ENCODE data around the gene NAALADL1.

The NAALADL1 gene

DNA sequence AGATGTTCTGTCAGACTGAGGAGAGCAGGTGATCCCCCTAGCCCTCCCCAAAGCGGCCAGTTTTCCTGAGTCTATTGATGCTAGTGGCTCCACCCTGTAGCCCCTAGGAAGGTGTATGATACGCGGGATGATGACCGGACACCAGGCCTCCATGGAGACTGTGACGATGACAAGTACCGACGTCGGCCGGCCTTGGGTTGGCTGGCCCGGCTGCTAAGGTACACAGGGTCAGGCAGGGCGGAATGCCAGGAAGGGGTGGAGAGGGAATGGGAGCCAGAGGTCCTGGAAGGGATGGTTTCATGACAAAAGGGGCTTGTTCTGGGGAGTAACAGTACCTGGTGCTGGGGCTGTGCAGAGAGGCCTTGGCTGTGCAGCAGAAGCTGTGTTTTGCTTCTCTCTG is 28.9 kb upstream of the NAALADL1 start:
- DNase-seq: no peak
- TF ChIP-seq GATA1 (IDR thresholded peaks at IDR 0.05; ENCODE audit: low read depth, low read length) (no peak), POLR2A (IDR thresholded peaks at IDR 0.05; ENCODE audit: low read length) (no peak)

DNA sequence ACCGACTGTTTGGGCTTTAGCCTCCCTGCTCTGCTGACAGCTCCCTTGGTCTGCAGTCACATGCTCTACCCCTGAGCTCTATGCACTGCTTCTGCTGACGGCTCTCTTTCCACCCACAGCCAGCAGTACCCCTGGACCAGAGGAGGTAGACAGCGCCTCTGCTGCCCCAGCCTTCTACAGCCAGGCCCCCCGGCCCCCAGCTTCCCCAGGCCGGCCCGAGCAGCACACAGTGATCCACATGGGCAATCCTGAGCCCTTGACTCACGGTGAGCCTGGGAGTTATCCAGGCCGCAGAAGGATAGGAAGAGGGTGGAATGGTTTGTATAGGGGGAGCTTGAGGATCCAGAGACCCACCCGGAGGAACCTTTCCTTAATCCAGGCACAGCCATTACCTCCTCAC is 28.5 kb upstream of the NAALADL1 start:
- DNase-seq: no peak
- no peak for TF ChIP-seq POLR2A (IDR thresholded peaks at IDR 0.05; ENCODE audit: low read length)
- no peak for TF ChIP-seq GATA1 (IDR thresholded peaks at IDR 0.05; ENCODE audit: low read depth, low read length)

DNA sequence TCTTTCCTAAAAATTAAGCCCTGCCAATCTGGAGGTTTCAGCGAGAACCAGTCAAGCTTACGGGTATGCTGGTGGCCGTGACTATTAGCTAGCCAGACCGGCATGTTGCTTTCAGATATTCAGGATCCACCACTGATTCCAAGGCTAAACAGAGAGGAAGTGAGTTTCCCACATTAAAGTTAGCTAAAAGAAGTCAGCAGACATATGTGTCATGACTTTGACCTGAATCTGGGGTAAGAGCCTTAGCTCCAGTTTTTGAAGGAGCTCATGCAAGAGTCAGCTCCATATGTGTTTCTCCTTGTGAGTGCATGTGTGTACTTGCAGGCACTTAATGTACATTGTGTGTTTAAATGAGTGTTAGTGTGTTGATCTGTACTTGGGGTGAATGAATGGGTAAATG is 27.1 kb upstream of the NAALADL1 start:
- no peak for DNase-seq
- no peak for TF ChIP-seq GATA1 (IDR thresholded peaks at IDR 0.05; ENCODE audit: low read depth, low read length)
- TF ChIP-seq POLR2A (IDR thresholded peaks at IDR 0.05; ENCODE audit: low read length): no peak

DNA sequence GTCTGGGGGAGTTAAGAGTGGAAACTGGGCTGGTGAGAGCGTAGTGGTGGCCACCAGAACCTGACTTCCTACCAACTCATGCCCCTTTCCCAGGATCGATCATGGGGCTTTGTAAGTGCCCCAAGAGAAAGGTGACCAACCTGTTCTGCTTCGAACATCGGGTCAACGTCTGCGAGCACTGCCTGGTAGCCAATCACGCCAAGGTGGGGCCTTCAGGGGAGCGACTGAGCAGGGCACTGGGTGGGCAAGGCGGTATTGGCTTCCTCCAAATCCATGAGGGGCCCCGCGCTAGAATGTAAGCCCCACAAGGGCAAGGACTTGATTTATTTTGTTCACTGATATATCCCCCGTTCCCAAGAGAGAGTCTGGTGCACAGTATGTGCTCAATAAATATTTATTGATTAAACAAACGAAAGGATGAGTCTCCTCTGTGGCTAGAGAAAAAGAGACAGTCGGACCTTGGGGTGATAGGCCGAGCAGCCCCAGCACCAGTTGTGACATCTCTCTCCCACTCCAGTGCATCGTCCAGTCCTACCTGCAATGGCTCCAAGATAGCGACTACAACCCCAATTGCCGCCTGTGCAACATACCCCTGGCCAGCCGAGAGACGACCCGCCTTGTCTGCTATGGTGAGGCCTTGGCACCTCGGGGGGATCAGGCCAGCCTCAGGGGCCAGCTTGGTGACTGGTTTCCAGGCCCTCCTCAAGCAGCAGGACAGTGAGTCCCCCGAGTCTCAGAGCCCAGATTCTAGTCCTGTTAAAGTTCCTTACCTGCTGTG is 26.4 kb upstream of the NAALADL1 start:
- no peak for DNase-seq

DNA sequence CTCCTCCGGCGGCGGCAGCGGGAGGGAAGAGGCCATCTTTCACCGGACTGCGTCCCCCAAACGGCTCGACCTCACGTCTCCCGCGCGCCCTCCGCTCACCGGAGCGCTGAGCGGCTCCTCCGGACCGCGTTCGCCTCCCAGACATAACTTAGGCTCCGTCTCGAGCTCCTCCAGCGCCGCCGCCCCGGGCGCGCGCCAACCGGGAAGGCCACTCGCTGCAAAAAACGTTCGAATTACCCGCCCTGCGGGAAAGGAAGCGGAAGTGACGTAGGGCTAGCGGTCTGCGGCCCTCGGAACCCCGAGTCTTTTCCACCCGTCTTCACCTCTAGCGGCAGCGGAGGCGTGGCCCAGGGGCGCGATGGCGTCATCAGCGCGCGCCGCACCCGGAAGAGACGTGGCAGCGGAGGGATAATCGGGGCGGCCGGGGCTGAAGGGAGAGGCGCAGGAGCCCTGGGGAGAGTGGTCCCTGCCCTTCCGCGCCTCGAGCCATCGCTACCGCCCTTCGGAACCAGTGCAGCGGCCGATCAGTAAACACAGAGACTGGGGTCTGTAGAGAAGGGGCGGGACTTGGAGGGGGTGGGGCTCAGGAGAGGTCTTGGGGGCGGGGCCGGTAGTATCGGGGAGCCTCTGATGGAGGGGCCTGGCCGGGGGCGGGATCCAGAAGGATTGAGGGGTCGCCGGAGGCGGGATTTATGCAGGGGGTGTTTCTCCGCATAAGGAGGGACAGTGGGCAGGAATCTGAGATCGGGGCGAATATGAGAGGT is 25.7 kb upstream of the NAALADL1 start, which contains the start of the genes CDCA5 and ZFPL1:
CDCA5 (minus strand) TSS at position 207 of the 764 bp plus-strand sequence; CDS start at position 145, 62 bp downstream.
ZFPL1 (plus strand) TSS at position 389 of the 764 bp plus-strand sequence. CDS start 477 bp downstream, outside the sequence.
- peak; percentile 98 to 99 for DNase-seq
- TF ChIP-seq GATA1 (IDR thresholded peaks at IDR 0.05; ENCODE audit: low read depth, low read length) (no peak), POLR2A (IDR thresholded peaks at IDR 0.05; ENCODE audit: low read length) (peak; percentile 93)

More for the DNA sequence above, 26.4 kb upstream of the NAALADL1 start:
- TF ChIP-seq GATA1 (IDR thresholded peaks at IDR 0.05; ENCODE audit: low read depth, low read length): no peak

DNA sequence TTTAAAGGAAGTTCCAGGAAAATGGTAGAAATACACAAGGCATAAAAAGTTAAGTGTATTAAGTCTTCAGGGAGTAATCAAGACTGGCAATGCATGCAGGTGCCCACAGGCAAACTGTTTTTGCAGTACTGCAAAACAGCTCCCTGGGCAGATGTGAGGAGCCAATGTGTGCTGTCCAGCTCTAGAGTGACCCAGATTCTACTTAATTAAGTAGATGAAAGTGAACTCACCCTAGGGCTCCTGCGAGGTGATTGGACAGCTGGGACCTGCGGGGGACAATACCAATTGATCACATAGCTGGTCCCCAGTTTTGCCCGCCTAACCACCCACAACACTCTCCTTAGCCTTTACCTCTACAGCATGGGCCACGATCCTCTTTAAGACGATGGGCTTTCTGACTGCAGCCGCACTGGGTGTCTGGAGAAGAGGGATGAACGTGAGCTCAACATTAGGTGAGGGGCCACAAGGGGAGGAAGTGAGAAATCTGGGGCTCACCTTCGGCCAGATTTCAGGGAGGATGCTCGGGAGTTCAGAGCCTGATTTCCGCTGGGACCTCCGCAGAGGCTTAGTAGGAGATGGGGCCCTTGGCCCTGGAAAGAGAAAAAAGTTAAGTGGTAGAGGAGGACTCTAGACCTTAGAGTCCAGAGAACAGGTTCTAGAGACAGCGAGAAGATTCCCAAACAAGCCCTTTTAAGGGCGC is 24.9 kb upstream of the NAALADL1 start:
- TF ChIP-seq GATA1 (IDR thresholded peaks at IDR 0.05; ENCODE audit: low read depth, low read length) (no peak), POLR2A (IDR thresholded peaks at IDR 0.05; ENCODE audit: low read length) (no peak)
- DNase-seq: peak; percentile 43 to 62

DNA sequence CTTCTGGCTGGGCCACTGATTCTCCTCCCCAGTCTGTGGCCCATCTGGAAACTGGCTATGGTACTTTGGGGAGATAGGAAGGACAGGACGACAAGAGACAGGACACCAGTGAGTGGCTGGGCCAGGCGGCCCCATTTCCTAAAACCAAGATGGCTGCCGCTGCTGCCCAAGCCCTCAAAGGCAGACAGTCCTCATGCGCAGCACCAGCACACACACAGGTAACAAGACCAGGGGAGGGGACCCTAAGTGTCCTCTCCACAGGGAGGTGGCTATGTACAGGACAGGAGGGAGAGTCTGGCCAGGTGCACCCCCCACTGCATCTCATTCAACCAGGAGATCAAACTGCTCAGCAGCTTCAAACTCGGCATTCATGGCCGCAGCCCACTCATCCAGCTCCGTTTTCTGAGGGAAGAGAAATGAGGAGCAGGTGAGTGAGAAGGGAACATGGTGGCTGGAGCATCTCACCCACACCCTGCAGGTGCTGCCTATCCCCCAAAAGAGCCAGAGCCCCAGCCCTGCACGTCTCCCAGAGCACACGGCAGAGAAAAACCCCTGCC is 20.5 kb upstream of the NAALADL1 start:
- TF ChIP-seq GATA1 (IDR thresholded peaks at IDR 0.05; ENCODE audit: low read depth, low read length) (no peak), POLR2A (IDR thresholded peaks at IDR 0.05; ENCODE audit: low read length) (no peak)
- DNase-seq: no peak

DNA sequence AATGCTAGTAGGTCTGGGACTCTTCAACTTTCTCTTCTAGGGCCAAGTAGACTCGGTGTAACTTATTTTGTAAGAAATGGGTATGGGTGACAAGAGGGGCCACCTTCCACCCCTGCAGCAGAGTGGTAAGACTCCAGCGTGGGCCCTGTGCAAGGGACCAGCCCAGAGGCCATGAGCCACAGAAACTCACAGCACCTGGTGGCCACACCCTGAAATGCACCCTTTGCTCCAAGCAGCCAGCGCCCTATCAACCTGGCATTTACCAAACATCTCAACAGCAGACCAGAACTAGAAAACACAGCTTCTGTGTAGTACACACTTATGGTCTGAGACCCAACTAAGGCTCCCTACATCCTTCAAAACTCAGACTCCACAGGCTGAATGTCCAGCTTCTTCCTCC is 19.8 kb upstream of the NAALADL1 start:
- peak; percentile 60 to 66 for DNase-seq
- TF ChIP-seq POLR2A (IDR thresholded peaks at IDR 0.05; ENCODE audit: low read length) (no peak), GATA1 (IDR thresholded peaks at IDR 0.05; ENCODE audit: low read depth, low read length) (no peak)

DNA sequence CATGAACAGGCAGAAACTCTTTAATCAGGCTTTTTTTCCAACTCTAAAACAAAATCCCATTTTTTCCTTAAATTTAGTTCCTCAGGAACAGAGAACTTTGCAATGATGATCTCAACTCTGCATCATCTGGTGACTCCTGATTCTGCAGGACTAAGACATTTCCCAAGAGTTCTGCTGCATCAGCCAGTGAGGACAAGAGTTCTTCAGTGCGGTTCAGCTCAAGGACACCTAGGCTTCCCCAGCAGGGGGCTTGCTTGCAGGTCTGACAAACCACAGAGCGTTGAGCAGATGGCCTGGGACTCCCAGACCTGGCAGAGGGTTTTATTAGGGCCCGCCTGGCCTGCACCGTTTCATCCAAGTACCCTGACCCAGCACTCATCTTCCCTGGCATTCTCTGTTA is 19.1 kb upstream of the NAALADL1 start:
- TF ChIP-seq GATA1 (IDR thresholded peaks at IDR 0.05; ENCODE audit: low read depth, low read length) (no peak), POLR2A (IDR thresholded peaks at IDR 0.05; ENCODE audit: low read length) (no peak)
- no peak for DNase-seq

DNA sequence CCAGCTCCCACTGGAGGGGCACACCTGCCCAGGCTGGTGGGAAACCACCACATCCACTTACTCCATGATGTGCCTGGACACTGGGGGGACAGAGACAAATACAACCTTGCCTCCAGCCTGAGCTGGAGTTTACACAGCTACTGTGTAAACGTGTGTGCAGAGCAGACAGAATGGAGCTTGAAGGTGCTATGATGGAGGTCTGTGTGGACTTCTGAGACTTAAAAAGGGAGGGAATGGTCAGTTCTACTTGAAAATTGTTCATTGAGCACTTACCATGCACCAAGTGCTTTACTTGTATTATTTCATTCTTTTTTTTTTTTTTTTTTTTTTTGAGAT is 14.2 kb upstream of the NAALADL1 start:
- DNase-seq: no peak
- no peak for TF ChIP-seq GATA1 (IDR thresholded peaks at IDR 0.05; ENCODE audit: low read depth, low read length)
- no peak for TF ChIP-seq POLR2A (IDR thresholded peaks at IDR 0.05; ENCODE audit: low read length)

DNA sequence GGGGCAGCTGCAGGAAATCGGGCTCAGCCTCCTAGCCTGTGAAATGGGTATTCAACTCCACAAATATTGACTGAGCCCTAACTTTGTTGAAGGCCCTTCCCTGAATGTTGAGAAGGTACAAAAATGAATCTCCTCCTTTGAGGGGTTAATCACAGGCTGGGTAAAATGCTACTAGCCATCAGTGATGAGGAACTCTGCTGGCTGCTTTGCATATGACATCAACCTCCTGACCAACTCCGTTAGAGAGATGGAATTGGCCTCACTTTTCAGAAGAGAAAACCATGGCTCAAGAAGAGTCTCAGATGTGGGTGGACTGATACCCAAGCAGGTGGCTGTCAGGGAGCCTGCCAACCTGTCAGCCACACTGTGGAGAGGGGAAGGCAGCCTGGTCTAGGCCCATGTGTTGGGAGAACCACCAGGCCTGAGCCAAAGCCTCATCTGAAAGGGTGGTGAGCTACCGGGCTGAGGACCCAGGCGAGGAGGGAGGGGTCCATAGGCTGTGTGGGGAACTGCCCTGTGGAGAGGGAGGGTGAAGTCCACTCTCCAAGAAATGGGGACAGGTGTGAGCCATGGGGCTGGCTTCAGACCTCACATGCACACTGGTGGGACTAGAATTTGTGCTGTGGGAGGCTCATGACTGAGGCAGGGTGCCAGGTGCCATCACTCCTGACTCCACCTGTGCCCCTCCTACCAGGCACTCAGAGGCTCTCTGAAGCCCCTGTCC is 13.7 kb upstream of the NAALADL1 start:
- TF ChIP-seq POLR2A (IDR thresholded peaks at IDR 0.05; ENCODE audit: low read length): no peak
- no peak for TF ChIP-seq GATA1 (IDR thresholded peaks at IDR 0.05; ENCODE audit: low read depth, low read length)
- DNase-seq: no peak

DNA sequence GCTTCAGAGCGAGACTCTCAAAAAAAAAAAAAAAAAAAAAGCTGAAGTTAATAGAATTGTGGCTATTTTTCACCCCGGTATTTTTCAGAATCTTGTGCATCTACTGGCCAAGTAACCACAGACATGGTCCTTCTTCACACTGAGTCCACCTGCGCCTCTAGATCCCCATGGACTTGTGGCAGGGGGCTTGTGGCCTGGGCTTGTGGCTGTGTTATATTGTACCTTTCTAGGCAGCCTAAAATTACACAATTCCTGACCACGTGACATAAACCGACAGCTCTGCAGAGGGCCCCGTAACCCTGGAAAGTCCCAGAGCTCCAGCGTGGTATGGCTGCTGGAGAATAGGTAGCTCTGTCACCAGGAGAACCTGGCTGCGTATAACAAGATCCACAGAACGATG is 10.9 kb upstream of the NAALADL1 start:
- no peak for DNase-seq
- no peak for TF ChIP-seq GATA1 (IDR thresholded peaks at IDR 0.05; ENCODE audit: low read depth, low read length)
- no peak for TF ChIP-seq POLR2A (IDR thresholded peaks at IDR 0.05; ENCODE audit: low read length)

DNA sequence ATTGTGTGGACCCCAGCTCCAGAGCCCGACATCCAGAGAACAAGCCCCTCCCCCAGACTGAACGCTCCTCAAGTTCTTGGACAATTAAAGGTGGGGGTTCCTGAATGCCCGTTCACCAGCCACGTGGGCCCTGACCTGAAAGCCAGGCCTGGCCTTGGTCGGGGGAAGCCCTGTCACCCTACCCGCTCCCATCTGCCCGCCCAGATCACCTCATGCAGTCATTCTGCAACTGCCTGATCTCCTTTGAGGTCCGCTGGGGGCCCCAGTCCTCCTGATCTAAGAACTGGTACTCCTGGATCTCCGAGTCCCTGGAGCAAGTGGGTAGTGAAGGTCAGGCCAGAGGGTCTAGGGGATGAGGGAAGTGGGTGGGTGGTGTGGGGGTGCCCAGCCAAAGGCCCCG is 9.1 kb upstream of the NAALADL1 start:
- TF ChIP-seq GATA1 (IDR thresholded peaks at IDR 0.05; ENCODE audit: low read depth, low read length) (no peak), POLR2A (IDR thresholded peaks at IDR 0.05; ENCODE audit: low read length) (no peak)
- DNase-seq: no peak

All from erythroblast (primary cell).